GM21717 (cell line): ENCODE results near the gene CDC42EP5.

Experiments
- ATAC-seq: cut with Tn5 transposase; IDR thresholded peaks from one replicate; pipeline ENCODE4 v1.9.1; 2021; ENCODE audit warnings: mild to moderate bottlenecking, moderate library complexity; ENCODE audit not compliant: unreplicated experiment

CDC42EP5 gene

GRCh38 chr19:54428323-54429175 lies 44.5 kb downstream of the CDC42EP5 start:
- no peak for ATAC-seq

- no peak for ATAC-seq
These were observed 45.5 kb downstream of the CDC42EP5 start for GRCh38 chr19:54427586-54427985.

- ATAC-seq: no peak
These were observed 46.7 kb downstream of the CDC42EP5 start for GRCh38 chr19:54426291-54426931.

GRCh38 chr19:54425382-54425723 lies 47.7 kb downstream of the CDC42EP5 start:
- ATAC-seq: no peak

- no peak for ATAC-seq
These were observed 48.3 kb downstream of the CDC42EP5 start for GRCh38 chr19:54424660-54425381.

GRCh38 chr19:54424201-54424600 lies 48.9 kb downstream of the CDC42EP5 start:
- no peak for ATAC-seq

- ATAC-seq: no peak
These were observed 51.0 kb downstream of the CDC42EP5 start for GRCh38 chr19:54422136-54422535.

- no peak for ATAC-seq
These were observed 51.6 kb downstream of the CDC42EP5 start for GRCh38 chr19:54421521-54421920.

- no peak for ATAC-seq
These were observed 52.0 kb downstream of the CDC42EP5 start for GRCh38 chr19:54421169-54421516.

- no peak for ATAC-seq
These were observed 52.5 kb downstream of the CDC42EP5 start for GRCh38 chr19:54420383-54421168.

GRCh38 chr19:54420068-54420382 lies 53.1 kb downstream of the CDC42EP5 start:
- ATAC-seq: no peak

- no peak for ATAC-seq
These were observed 53.9 kb downstream of the CDC42EP5 start for GRCh38 chr19:54418930-54419800.

GRCh38 chr19:54418030-54418929 lies 54.8 kb downstream of the CDC42EP5 start:
- ATAC-seq: no peak

- no peak for ATAC-seq
These were observed 56.2 kb downstream of the CDC42EP5 start for GRCh38 chr19:54416695-54417491.

- no peak for ATAC-seq
These were observed 57.0 kb downstream of the CDC42EP5 start for GRCh38 chr19:54415901-54416673.

GRCh38 chr19:54415208-54415900 lies 57.7 kb downstream of the CDC42EP5 start, which contains the start of gene TTYH1:
Gene TTYH1 (plus strand): TSS chr19:54415464. CDS start chr19:54415553, 89 bp downstream.
- ATAC-seq: no peak
